ENCODE results near the gene ADAMTS4.

The ADAMTS4 gene

DNA sequence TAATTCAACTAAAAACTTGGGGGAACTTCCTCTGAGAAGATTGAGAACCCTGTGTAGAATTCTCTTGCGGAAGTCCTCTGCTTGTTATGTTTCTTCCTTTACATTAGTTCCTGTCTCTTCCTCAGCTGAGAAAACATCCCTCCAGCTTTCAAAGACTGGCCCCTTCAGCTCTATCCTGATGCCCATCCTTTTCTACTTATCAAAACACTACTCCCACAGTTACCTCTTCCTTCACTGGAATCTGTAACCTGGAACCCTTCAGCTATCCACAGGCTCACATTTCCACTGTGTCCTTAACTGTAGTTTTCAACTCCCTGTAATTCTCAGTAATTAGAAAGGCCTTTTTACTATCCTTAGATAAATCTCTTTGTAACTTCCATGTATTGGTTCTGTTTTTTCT, 60.4 kb downstream of the ADAMTS4 start:
- no peak for DNase-seq

DNA sequence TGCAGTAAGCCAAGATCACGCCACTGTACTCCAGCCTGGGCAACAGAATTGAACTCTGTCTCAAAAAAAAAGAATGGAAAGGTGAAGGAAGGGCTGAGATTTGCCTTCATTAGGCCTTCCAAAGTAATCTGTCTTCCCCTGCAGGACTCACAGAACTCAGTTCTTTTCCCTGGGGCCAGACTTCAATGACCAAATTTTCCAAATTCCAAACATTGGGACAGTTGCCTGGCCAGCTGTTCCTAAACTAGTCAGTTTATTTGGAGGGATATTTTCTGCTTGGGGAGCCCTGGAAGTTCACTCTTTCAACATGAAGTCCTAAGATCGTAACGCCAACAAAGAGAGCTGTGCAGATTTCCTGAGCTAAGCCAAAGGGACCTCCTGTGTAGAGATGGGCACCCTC, 61.0 kb downstream of the ADAMTS4 start:
- no peak for DNase-seq

Data from NCI-H1694 (cell line).